ENCODE results near the gene DMD. TPM values are rescaled to one million over a fixed set of nuclear protein-coding genes. Genes with fewer than 3 reads are reported as not detected.
"Not testable (repeated sequence)": the region's sequence is repeated elsewhere in the genome, so short reads cannot be mapped to it uniquely, and the experiment has no call there.

Gene DMD
- total RNA-seq, 1 donor from 2014 or later: 4.0 TPM

DNA sequence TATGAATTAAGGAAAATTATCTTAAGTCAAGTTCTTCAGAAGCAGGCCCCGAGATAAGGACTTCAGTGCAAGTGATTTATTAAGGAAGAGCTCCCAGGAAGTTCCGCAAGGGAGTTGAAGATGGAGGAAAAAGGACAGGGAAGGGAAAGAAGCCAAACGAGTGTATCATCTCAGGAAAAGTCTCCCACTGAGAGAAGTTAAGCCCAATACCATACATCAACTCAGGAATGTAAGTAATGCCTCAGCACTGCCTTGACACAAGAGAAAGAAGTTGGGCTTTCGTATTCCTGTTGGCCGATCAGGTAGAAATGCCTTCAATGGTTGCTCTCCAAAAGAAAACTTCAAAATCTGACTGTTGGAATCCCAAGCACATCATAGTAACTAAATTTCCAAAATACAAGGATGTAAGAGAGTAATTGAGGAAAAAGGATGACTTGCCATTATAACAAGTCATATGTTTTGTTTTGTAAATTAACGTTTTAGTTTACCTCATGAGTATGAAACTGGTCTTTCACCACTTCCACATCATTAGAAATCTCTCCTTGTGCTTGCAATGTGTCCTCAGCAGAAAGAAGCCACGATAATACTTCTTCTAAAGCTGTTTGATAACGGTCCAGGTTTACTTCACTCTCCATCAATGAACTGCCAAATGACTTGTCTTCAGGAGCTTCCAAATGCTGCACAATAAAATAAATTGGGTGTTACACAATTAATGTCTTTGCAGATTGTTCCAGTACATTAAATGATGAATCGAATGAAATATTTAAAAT is 566.7 kb downstream of the DMD start:
- no peak for DNase-seq (ENCODE audit: low read depth)

GRCh38 chrX:32642283-32642682 is 569.1 kb downstream of the DMD start:
- no peak for DNase-seq (ENCODE audit: low read depth)

GRCh38 chrX:32618154-32618553 is 593.2 kb downstream of the DMD start:
- DNase-seq (ENCODE audit: low read depth): no peak

- no peak for DNase-seq (ENCODE audit: low read depth)
Observed at GRCh38 chrX:32614707-32615106, 596.6 kb downstream of the DMD start.

GRCh38 chrX:32599156-32599555 is 612.2 kb downstream of the DMD start:
- no peak for DNase-seq (ENCODE audit: low read depth)

- no peak for DNase-seq (ENCODE audit: low read depth)
Observed at GRCh38 chrX:32598707-32599106, 612.6 kb downstream of the DMD start.

GRCh38 chrX:32597777-32598176 is 613.6 kb downstream of the DMD start:
- DNase-seq (ENCODE audit: low read depth): no peak

- DNase-seq (ENCODE audit: low read depth): no peak
Observed at GRCh38 chrX:32592786-32593185, 618.6 kb downstream of the DMD start.

DNA sequence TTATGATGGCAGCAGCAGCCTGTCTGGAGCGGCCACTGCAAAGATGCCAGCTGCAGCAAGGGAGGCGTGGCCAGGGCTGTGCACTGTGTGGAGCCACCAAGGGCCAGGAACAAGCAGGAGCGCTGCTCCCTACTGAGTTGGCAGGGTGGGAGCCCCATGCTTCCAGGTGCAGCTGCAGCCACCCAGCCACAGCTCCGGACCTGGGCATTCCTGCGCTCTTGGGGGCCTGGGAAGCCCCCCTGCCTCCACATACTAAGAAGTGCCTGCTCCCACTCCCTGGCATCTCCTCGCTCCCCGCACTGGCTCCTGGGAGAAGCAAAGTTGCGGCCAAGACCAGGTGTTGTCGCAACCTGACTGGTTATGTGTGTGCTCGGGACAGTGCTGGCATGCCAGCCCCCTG is 619.8 kb downstream of the DMD start:
- DNase-seq (ENCODE audit: low read depth): no peak

DNA sequence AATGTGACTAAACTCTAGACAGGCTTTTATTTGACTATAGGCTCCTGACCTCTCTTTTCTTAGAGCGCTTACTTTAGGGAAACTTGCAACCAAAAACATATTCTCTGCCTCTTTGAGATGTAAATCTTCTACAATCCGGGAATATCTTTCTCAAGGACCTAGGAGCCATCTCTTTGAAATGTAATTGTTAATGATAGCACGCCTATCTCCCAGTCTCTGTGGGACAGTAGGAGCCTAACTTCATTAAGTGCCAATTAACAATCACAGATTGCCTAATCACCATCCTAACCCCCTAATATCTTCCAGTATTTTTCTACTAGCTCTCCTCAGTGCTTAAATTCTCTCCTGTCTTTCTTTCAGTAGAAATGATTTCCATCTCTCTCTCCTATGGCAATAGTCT is 628.6 kb downstream of the DMD start:
- no peak for DNase-seq (ENCODE audit: low read depth)

DNA sequence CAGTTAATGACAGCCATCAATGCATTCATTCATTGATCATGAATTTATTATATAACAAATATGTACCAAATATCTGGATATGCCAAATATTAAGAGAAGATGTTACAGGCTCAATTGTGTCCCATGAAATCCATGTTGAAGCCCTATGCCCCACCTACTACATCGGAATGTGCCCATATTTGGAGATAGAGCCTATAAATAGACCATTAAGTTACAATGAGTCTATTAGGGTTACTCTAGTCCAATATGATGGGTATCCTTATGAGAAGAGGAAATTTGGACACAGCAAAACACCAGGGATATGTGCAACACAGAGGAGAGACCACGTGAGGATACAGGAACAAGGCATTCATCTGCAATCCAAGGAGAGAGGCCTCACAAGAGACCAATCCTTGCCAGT is 634.5 kb downstream of the DMD start:
- DNase-seq (ENCODE audit: low read depth): no peak

- no peak for DNase-seq (ENCODE audit: low read depth)
Observed at GRCh38 chrX:32572644-32573043, 638.7 kb downstream of the DMD start.

DNA sequence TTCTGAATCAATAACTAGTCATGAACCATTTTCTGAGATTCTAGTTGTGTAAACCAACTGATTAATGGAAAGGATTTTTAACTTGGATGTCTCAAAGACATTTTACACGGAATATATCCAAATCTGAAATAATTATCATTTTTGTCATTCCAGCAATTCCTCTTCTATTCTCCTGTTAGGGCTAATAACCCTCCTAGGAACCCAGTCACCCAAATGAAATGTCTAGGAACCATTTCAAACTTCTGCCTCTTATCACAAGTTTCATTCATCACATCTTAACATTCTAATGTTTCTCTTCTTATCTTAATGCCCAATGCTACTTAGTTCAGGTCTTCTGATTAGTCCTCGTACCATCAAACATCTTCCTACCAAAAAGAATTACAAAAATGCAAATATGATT is 639.8 kb downstream of the DMD start:
- no peak for DNase-seq (ENCODE audit: low read depth)

DNA sequence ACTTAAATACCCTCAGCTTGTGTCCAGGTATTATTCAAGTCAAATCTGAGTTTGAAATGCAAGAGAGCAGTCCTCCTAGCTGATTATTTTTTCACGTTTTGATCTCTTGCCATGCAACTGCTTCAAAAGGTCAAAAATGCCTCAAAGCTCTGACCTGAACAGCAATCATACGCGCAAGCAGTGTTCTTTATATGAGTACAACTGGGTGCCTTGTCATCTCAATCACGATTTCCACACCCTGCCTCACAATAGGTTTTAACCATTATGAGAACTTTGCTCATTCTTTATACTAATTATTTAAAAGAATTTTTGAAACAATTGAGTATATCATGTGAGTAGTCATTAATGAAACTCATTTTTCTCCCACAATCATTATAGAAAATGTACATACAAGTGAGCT is 649.1 kb downstream of the DMD start:
- no peak for DNase-seq (ENCODE audit: low read depth)

DNA sequence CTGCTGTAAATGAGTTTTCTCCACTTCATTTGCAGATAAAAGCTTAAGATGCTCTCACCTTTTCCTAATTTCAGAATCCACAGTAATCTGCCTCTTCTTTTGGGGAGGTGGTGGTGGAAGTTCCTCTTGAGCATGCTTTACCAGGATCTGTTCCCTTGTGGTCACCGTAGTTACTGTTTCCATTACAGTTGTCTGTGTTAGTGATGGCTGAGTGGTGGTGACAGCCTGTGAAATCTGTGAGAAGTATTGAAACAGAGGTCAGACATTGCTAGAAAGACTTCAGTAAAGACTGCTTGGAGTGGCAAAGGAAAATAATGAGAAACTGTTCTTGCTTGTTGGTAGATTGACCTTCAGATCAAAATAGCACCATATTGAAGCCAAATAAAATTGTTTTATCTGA is 666.2 kb downstream of the DMD start:
- no peak for DNase-seq (ENCODE audit: low read depth)

DNA sequence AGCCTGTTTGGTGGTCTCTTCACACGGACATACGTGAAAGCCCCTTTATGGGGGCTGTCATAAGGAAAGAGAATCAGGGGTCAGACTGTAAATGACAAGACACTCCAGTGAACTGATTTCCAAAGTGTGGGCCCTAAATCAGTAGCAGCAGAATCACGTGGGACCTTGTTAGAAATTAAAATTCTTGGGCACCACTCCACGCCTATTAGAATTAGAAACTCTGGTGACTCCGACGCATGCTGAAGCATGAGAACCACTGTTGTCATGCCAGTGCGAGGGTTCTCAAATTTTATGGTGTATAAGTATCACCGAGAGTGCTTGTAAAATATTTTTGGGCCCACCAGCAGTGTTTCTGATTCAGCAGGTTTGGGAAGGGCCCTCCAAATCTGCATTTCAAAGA is 672.8 kb downstream of the DMD start:
- DNase-seq (ENCODE audit: low read depth): no peak

- DNase-seq (ENCODE audit: low read depth): no peak
Observed at GRCh38 chrX:32533848-32534247, 677.5 kb downstream of the DMD start.

DNA sequence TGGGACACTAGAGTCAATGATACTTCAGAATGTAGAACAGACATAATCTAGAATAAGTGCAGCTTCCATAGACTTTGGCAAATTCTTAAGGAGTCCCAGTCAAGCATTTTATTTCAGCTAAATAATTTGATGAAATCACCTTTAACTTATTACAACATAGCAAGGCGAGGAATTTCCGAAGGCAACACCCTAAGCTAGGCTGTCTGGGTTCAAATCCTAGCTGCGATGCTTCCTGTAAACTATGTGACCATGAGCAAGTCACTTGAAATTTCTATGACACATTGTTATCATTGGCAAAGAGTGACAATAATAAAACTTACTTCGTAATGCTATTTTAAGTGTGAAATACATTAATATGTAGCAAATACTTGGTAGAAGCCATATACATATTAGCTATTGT is 679.1 kb downstream of the DMD start:
- DNase-seq (ENCODE audit: low read depth): no peak

DNA sequence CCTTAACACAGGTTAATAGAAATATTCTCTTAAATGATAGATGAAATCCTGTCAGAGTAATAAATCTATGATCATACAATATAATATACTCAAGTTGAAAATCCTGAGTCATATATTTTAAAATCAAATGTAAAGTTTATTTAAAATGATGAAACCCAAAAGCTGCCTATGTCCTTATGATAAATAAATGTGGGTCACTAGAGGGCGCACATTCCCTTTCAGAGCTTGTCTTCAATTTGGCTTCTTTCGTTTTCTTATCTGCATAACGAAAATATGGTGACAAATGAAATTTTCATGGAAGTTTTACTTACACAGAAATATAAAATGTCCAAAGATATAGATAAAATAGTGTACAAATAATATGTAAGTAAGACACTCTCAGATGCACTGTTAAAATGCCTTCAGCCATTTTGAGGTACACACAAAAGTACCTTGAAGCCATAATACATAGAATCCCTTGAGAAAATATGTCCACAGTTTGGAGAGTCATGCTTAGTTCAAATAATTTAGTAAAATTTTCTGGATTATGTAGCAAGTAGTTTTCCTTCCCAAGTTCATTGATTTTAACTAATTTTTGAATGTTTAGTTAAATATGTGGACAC is 680.4 kb downstream of the DMD start:
- peak; percentile 20 for DNase-seq (ENCODE audit: low read depth)

GRCh38 chrX:32528451-32528850 is 682.9 kb downstream of the DMD start:
- not testable (repeated sequence) for DNase-seq (ENCODE audit: low read depth)

DNA sequence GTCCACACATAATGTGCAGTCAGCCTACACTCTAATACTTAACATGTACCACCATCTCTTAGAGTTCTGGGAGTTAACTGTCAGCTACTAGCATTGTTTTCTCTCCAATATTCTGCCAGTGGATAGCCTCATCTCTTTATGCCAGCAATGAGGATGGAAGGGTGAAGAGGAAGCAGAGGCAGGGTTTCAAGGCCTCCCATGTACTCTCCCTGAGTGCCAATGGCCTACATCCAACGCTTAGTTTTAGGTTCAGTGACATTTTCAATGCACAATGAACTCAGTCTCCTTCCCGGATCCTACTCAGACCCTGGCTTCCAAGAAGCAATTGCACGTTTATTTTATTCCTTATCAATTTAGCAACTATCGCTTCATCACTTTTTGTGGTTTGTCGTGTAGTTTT is 686.1 kb downstream of the DMD start:
- DNase-seq (ENCODE audit: low read depth): no peak

DNA sequence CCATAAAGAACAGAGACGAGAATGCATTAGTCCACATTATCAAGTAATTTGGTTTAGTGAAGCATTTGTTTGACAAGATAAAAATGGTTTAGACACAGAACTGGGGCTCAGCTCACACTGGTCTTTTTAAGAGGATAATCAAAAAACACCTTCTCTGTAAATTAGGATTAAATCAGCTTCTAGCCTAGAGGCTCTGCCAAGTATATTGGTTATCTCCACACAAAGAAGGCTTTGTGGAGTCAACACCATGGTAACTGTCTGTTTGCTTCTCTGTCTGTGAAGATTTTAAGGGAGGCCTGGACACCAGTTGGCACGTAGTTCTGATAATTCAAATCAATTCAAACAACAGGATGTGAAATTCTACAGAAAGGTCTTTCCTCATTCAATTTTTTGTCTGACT is 687.0 kb downstream of the DMD start:
- DNase-seq (ENCODE audit: low read depth): no peak

DNA sequence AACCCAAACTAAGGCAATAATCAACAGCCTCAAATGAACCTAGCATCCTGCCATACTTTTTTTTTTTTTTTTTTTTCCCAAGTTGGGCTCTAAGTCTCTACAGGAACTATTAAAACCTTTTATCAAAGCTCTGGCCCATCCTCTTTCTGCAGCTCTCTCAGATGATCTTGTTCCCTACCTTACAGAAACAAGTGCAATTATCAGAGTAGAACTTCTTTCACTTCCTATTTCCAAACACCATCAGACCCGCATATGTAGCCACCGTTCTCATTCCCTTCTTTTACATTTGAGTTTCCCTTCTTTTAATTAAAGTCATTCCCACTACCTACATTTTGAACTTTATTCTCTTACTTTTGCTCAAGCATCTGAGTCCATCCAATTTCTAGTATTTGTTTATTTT is 690.6 kb downstream of the DMD start:
- no peak for DNase-seq (ENCODE audit: low read depth)

DNA sequence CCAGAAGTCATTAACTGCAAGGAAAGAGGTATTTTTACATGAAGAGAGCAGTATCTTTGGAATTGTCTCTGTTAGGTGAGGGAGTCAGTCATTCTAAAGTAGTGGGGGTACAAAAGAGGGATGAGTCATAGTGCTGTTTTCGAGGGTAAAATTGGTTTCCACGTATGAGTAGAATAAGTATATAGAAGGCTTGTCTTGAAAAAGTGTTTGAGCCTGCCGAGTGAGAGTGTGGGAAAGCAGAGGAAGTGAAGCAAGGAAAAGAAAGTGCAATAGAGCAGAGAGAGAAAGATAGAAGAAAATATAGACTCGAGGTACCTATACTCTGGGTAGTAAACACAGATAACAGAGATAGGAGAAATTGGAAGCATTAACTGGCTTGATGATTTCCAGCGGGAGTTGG is 696.4 kb downstream of the DMD start:
- DNase-seq (ENCODE audit: low read depth): no peak
